SK-N-DZ (cell line): Measurements from ENCODE around the gene DMGDH.
"Not testable (repeated sequence)": the region's sequence is repeated elsewhere in the genome, so short reads cannot be mapped to it uniquely, and the experiment has no call there.

Experiments
- DNase-seq: peaks from one replicate; pipeline ENCODE4 v3.0.0-alpha.2; 2015; ENCODE audit warnings: low spot score

The DMGDH gene

GRCh38 chr5:79011869-79012268, 57.6 kb downstream of the DMGDH start:
- DNase-seq = no peak

- no peak for DNase-seq
Observed at GRCh38 chr5:79011219-79011836, 58.1 kb downstream of the DMGDH start.

DNA sequence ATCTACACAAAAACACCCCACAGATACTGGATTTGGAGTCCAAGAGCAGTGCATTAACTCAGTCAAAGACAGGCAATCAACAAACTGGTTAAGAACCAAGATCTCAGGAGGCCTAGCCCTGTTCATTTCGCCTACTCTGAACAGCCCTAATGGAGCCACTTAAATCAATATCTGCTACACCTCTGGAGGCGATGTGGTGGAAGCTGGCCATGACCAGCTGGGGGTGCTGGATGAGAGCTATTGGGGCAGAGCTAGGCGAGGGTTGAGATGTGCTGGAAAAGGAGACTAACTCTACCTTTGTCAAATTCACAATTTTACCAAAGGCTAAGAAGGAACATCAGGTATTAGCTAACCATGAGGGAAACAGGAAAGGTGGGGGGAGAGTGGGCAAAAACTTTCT, 61.1 kb downstream of the DMGDH start:
- DNase-seq = no peak

DNA sequence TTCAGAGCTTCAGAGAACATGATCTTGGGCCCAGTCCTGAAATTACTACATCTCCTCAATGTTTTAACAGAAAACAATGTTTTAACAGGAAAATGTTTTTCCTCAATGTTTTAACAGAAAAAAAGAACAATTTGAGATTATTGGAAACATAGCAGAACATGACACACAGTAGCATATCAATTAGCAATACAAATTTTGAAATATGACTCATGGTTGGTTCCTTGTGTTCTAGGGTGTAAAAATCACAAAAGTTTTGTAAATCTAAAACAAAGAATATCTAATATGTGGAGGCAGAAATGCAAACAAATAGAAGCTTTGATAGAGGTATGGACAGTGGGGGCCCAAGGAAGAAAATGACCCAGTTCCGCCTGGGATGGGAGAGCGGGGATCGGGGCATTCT, 61.6 kb downstream of the DMGDH start:
- DNase-seq = no peak

GRCh38 chr5:79005936-79006631, 63.4 kb downstream of the DMGDH start:
- no peak for DNase-seq

- no peak for DNase-seq
Observed at GRCh38 chr5:79005151-79005550, 64.3 kb downstream of the DMGDH start.

GRCh38 chr5:79002374-79002773, 67.1 kb downstream of the DMGDH start:
- DNase-seq = no peak

DNA sequence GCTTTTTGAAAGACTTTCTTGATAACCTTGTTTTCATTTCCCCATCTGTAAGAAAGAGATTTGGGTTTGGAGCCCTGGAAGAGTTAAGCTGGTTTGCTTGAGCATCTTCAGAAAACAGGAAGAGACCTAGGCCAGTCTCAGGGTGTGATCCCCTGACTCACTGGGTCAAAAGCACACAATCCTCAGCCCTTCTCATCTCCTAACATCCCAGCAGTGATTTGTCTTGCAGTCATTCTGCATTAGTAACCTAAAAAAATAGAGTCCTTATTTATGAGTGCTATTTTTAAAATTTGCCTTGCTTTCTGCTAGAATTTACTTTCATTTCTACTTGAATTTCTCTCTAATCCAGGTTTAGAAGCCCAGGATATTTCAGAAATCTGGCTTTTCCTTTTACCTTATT, 68.0 kb downstream of the DMGDH start:
- no peak for DNase-seq

DNA sequence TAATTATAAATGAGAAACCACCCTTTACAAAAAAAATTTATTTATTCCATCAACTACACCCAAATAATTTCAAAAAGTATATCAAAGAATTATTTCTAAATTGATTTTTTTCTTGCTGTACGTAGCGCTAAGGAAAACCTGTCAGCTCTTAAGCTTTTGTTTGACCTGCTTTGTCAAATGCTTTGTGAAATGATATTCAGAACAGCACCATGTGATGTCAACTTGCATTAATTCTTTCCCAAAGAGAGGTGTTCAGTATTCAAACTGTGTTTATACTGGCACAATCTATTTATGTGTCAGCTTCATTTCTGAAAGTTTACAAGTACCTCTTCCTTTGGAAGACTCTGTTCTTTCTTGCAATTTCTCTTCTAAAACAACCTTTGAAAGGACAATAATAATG, 72.4 kb downstream of the DMGDH start:
- no peak for DNase-seq

DNA sequence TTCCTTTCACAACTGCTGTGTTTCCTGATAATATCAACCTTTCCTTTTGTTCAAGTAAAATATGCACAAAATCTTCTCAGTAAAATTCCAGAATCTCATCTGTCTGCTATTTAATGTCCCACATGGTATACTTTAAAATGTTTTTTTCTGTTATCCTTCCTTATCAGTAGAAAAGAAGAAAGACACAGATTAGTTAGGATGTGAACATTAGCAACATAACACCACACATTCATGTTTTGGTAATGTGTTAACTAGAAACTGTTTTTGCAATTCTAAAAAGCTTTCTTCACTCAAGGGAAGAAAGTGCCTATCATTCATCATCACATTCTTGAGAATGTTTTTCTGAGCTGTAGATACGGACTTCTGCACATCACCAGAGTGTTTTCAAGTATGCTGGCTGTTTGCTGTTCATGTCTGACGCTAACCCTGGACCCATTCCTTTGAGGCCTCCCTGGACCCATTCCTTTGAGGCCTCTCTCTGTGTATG, 73.9 kb downstream of the DMGDH start:
- no peak for DNase-seq

DNA sequence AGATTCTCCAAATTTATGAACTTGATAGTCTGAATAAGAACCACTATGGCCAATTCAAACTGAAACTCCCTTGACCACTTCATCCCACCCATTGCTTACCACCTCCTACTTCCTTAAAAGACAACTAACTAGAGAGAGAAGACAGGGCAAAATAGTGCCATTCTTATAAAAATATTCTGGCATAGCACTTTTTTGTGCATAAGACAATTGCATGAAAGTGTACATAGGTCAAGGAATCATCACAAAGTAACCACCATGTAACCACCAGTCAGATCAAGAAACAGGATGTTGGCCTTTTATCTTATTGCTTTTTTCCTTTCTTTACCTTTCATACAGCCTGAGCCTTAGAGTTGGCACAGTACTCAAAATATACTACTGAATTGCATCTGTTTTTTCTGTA, 76.3 kb downstream of the DMGDH start:
- DNase-seq = no peak

DNA sequence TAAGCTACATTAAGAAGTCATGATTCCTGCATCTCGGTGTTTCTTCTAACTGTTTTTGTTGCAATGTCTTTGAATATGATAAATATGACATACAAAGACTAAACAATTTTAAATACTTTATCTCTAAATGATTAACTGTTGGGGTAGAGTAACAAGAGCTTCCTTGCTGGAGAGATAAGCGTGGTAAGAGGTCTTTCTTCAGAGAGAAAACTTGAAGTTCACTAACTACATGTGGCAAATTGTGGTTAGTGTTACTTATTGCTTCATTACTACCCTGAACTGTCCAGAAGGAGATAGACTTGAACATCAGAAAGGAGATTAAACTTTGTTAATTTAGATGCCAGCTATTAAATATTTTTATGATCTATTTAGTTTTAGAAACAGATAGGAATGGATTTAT, 77.3 kb downstream of the DMGDH start:
- DNase-seq = no peak

DNA sequence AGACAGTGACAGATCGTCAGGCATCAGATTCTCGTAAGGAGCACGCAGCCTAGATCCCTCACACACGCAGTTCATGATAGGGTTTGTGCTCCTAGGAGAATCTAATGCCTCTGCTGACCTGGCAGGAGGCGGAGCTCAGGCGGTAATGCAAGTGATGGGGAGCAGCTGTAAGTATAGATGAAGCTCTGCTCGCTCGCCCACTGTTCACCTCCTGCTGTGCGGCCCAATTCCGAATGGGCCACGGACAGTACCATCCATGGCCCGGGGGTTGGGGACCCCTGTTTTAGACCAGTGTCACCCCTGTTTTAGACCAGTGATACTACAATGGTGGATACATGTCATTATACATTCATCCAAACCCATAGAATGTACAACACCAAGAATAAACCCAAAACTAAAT, 80.4 kb downstream of the DMGDH start:
- no peak for DNase-seq

DNA sequence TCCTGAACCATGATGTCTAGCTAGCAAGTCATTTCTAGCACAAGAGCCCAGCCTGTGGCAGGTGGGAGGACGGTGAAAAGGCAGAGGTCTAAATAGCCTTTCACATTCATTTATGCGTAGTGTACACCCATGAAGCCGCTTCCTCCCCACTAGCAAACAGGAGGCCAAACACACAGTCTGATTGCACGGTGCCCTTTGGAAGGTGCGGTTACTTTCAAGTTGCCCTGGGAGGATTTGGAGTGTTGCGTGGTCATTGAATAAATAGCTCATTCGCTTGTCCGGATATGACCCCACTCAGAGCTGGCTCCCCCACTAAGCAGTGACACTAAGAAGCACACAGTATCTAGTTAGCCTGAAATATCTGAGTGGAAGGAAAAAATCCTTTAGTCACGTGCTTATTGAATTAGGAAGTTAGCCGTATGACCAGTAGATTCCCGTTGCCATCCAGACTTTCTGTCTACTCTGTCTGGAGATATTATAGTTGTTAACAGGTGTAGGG, 83.7 kb downstream of the DMGDH start:
- DNase-seq = peak; percentile 53

DNA sequence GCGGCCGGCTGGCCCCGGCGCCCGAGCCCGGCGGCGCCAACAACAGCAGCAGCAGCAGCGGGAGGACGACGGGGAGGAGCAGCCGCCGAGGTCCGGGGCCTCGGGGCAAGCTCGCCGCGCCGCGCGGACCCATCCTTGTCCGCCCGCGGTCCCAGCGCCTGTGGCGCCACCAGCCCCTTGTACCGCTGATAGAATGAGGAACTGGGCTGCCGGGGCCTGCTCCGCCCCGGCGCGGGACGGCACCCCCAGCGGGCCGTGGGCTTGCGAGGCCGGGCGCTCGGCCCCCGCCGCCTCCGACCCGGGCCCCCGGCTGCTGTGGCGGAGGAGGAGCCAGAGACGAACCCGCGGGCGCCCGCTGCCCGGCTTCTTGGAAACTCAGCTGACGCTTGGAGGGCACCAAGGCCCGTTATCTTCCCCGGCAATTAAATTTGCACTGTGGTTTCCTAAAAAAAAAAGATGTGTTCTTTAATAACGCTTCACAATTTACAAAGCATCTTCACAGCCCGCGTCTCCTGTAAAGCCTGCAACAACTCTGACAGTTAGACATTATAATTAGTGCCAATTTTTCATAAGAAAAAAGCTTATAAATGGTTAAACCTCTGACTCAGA, 84.3 kb downstream of the DMGDH start, which contains the start of gene ARSB:
Gene ARSB, minus strand, starts transcription at position 195 of the 609 bp plus-strand sequence. Its CDS starts 62 bp downstream, at position 133.
- DNase-seq = no peak

GRCh38 chr5:78984439-78985115, 84.9 kb downstream of the DMGDH start:
- peak; percentile 88 for DNase-seq

DNA sequence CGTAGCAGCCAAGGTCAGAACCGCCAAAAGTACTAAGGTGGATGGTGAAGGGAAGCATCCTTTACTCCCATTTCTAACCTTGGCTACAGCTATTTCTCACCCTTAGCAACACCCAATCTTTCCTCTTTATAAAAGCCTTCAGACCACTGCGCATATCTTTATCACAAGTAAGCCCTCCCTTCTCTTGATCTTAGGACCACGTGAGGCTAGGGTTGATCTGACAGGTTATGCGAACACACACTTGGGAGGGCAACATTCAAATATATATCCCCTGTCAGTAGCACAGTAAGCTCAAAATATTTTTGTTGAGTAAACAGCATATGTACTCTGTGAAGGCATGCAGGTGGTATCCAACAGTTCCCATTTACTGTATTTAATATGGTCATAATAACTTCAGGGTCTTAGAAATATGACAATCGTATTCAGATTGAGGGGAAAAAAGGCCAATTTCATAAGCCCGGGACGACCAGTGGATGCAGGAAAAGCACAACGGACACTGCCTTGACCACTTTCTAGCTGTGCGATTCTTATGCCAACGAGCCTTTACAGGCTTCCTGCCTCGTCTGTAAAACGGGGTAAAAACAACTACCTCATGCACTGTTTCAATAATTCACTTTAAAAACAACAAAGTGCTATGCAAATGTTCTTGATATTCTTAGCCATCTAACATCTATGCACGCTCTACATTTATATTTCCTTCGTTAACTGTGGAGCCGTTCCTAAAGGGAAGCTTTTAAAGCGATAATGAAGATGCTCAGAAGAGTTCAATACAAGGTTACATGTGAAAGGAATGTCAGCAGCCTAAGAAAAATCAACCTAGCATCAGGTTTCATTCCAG, 85.7 kb downstream of the DMGDH start:
- DNase-seq = no peak

GRCh38 chr5:78983194-78983593, 86.3 kb downstream of the DMGDH start:
- DNase-seq = not testable (repeated sequence)

- DNase-seq = no peak
Observed at GRCh38 chr5:78979909-78980308, 89.6 kb downstream of the DMGDH start.

GRCh38 chr5:78979117-78979742, 90.2 kb downstream of the DMGDH start:
- DNase-seq = no peak

GRCh38 chr5:78975035-78975434, 94.4 kb downstream of the DMGDH start:
- no peak for DNase-seq
